NOMO-1 (cell line): Measurements from ENCODE around the gene FOXK1.
A peak's percentile ranks its signal among the peaks of the same experiment; 100 is the strongest.

Experiments used
- DNase-seq, 2 experiments: peaks; one replicate each; lab custom pipeline; 2025; ENCODE audit not compliant: unreplicated experiment in 2 of 2; lab: John Stamatoyannopoulos, UW

FOXK1 gene

DNA sequence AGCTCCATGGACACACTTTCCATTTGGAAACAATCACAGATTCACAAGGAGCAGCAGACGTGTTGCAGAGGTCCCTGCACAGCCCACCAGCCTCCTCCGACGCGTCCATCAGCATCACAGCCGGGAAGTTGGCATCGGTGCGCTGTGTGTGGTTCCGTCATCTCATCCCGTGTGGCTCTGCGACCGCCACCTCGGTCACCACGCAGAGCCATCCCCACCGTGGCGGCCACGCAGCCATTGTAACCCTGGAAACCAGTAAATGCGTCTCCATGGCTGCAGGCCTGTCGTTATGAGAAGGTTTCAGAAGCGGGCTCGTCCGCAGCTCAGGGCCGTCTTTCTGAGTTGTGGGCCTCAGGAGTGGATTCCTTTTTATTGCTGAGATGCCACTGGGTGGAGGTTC, 36.0 kb downstream of the FOXK1 start:
- no peak for DNase-seq

- DNase-seq: no peak
Measured at GRCh38 chr7:4720225-4720624, 38.1 kb downstream of the FOXK1 start.

GRCh38 chr7:4722308-4722707, 40.2 kb downstream of the FOXK1 start:
- DNase-seq: no peak

DNA sequence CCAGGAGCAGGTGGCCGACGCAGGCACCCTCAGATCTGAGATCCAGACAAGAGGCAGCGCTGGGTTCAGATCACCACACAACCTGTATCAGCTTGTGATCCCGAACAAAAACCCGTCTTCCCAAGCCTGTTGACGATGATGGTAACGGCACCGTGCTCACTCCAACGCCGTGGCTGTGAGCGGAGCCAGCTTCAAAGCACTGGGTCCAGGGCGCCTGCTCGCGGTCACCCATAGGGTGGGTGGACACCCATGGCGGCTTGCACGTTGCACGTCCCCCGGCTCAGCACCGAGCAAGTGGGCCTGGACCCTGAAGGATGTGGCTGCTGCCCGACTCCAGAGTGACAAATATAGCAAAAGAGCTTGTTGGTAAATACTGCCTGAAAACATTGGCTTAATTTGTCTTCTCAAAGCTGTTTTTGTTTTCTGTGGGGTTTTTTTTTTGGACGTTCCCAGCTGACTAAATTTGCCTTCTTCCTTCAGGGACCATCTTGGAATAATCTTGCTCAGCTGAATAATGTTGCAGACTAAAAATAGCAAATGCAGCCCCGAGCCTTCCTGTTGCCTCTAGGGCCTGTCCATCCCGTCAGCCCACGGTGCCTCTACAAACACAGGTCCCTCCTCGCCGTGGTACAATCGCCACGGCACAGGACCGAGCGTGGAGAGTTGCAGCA, 41.0 kb downstream of the FOXK1 start:
- DNase-seq: no peak

DNA sequence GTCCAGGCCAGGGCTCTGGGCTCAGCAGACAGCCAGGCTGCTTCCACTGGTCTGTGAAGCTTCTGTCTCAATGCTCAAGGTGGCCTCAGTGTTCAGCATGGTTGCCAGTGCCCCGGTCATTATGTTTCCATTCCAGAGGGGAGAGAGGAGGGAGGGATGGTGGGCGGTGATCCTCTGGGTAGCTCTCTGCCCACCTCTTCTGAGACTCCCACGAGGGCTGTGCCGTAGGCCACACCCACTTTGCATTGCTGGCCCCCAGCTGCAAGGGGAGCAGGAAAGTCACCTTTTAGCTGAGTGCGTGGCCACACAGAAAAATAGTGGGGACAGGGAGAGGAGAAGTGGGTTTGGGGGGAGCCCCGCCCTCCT, 42.5 kb downstream of the FOXK1 start:
- no peak for DNase-seq

DNA sequence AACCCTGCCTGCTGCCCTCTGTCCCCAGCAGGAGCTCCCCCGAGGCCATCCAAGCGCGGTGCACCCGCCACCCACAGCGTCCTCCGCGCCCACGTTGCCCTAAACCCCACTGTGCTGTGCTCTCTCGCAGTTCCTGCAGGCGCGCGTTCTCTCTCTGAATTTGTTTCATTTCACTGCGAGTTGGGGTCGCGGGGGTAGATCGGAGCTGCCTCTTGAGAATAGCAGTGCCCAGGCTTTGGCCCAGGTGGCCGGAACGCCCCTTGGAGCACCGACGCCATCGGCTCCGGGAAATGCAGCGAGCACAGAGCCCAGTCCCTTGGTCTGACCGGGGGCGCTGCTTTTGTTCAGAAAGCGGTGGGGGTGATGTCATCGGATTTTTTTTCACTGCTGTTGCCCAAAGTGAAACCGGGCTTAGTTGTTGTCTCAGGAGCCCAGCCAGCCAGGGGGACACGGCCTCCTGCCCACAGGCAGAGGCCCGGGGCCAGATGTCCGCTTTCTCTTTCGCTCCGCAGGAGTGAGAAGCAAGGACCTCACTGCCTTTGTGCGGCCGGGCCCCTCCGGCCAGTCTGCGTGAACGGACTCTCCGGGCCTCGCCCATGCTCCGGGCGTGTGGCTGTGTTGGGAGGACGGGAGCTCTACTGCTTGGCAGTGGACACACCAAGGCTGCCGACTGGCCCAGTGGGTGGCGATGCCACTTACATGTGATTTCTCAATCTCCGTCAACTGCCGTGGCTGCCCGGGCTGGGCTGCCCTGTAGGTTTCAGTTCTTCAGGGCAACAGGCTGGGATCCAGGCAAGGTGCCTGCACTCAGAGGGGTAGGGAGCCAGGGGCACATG, 43.1 kb downstream of the FOXK1 start:
- peak; percentile 56 to 69 for DNase-seq

DNA sequence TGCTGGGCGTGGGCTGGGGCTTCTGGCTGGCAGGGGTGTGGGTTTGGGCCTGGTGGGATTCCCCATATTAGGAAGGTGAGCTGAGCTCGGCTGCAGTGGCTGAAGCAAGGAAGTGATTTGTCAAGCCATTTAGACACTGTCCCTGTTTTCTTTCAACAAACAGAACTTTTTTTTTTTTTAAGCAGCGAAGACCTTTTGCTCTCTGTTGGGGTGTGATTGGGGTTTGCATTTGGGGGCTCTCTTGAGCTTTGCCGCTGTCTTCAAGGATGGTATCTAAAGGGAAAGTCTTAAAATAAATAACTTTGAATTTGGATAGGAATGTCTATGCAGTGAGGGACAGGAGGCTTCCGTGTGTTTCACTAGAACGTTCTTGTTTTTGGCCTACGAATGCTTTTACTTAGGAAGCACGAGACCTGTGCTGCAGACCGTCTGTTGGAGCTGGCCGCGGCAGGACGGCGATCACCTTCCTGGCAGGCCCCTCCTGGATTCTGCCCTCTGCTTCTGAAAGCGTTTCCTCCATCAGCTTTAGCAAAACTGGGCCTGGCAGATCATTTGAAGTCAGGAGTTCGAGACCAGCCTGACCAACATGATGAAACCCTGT, 43.9 kb downstream of the FOXK1 start:
- no peak for DNase-seq

GRCh38 chr7:4726566-4726965, 44.5 kb downstream of the FOXK1 start:
- DNase-seq: no peak

GRCh38 chr7:4727914-4728705, 46.0 kb downstream of the FOXK1 start:
- DNase-seq: no peak

- no peak for DNase-seq
Measured at GRCh38 chr7:4729266-4729665, 47.2 kb downstream of the FOXK1 start.

- DNase-seq: no peak
Measured at GRCh38 chr7:4730276-4730675, 48.2 kb downstream of the FOXK1 start.

DNA sequence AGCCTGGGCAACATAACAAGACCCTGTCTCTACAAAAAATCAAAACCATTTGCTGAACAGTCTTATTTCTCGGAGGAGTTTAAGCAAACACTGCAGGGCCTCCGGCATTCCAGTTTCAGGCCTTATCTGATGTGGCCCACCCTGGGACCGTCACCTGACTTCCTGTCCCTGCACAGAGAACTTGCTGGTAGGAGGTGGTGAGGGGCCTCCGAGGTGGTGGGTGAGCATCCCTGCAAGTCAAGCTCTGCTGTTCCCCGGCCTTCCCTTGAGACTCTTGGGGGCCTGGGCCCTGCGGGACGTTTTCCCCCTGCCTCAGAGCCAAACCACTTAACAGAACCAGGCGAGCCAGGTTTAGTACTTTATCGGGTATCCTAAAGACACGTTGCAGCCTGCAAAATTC, 48.9 kb downstream of the FOXK1 start:
- DNase-seq: no peak

- no peak for DNase-seq
Measured at GRCh38 chr7:4731803-4732202, 49.7 kb downstream of the FOXK1 start.

- no peak for DNase-seq
Measured at GRCh38 chr7:4733936-4734528, 51.9 kb downstream of the FOXK1 start.

GRCh38 chr7:4734587-4735345, 52.7 kb downstream of the FOXK1 start:
- no peak for DNase-seq

- DNase-seq: no peak
Measured at GRCh38 chr7:4737300-4737699, 55.2 kb downstream of the FOXK1 start.

DNA sequence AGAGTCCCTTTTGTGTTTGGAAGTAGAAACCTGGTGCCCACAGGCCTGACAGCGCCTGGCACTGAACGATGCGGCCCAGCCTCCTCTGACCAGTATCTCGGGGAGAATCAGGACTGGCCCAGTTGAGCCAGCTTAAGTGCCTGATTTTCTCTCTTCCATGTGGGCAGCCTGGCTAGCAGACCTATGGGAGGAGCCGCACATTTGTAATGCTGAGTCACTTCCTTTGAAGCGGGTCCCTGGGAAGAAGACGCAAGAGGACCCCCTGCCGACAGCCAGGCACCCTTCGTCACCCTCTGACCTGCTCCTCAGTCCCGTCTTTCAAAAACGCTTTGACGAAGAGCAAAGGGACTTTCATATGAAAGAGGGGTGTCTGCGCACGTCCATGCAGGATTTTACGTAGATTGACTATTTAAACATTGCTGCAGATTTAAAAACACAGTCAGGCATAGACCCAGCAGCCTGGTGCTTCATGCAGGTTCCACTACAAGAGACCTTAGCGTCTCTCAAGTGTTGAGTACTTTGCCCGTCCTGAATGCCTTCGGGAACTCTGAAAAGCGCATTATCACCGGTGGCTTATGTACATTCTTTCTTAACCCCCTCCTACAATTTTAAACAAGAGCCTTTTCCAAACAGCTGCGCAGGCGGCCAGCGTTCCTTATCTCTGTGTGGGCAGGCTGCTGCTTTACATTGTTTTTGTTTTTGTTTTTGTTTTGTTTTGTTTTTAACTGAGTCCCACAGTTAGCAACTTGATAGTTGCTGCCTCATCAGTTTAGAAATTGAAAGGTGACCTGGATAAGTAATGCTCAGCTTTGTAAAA, 56.8 kb downstream of the FOXK1 start:
- DNase-seq: no peak

DNA sequence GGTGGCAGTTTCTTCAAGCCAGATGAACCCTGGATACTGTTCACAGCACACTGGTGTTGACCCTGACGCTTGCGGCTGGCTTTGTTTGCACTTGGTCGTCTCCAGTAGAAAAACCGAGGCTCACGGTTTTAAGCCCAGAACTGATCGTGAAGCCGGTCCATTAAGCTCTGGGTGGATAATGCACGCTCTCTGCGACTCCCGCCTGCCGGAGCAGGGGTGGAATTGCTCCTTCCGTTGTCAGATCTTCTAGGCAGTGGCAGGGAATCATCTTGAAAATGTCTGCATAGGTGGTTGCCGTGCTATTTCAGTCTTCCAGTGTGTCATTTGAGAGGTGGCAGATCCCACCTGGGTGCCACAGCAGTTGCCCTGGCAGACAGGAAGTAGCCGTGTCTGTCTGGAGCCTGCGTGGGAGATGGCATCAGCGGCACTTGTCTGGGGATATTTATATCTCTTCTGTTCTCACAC, 57.5 kb downstream of the FOXK1 start:
- DNase-seq: no peak

DNA sequence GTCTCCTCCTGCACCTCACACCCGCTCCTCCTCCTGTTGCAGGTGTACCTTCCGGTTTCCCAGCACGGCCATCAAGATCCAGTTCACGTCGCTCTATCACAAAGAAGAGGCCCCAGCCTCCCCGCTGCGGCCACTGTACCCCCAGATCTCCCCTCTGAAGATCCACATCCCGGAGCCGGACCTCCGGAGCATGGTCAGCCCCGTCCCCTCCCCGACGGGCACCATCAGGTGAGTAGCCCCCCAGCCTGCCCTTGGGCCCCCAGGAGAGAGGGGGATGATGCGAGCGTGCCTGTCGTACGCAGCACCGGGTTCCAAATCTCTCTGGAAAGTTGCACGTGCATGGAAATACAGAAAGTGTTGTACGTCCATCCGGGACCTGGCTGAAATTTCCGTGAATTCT, 58.7 kb downstream of the FOXK1 start:
- no peak for DNase-seq
